Upper lobe of left lung (tissue), 4 donors: ENCODE measurements around the gene FLNB.

ENCODE experiments used
- POLR2AphosphoS5 ChIP-seq, 2 donors: sonication (generic); formaldehyde crosslinking; IDR thresholded peaks; one replicate each; pipeline ENCODE4 v1.5.1; 2017; ENCODE audit warnings: antibody characterized with exemption in 2 of 2
- TF ChIP-seq, protein P1 (sequence below), 6 experiments: fragments of 450-650 bp in 4 of 6; fragments of 200-600 bp in 2 of 6; sonication (generic) in 2 of 6; IDR thresholded peaks; one replicate each; pipeline ENCODE4 v1.5.1; 2016 to 2019; ENCODE audit warnings: antibody characterized with exemption in 6 of 6

DNA sequence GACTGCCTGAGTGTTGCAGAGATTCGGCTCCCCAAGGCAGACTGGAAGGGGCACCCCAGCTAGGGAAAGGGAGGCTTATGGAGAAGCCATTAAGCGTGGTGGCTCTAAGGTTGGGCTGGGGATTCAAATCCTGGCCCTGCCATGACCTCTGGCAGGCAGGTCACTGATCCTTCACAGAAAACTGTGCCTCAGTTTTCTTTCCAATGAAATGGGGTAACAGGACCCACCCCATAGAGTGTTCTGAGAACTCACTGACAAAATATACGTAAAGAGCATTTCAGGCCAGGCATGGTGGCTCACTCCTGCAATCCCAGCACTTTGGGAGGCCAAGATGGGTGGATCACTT lies 167.9 kb downstream of the FLNB start:
- TF ChIP-seq POLR2AphosphoS5 (IDR thresholded peaks at IDR 0.05) = no peak
- TF ChIP-seq, protein P1, sequence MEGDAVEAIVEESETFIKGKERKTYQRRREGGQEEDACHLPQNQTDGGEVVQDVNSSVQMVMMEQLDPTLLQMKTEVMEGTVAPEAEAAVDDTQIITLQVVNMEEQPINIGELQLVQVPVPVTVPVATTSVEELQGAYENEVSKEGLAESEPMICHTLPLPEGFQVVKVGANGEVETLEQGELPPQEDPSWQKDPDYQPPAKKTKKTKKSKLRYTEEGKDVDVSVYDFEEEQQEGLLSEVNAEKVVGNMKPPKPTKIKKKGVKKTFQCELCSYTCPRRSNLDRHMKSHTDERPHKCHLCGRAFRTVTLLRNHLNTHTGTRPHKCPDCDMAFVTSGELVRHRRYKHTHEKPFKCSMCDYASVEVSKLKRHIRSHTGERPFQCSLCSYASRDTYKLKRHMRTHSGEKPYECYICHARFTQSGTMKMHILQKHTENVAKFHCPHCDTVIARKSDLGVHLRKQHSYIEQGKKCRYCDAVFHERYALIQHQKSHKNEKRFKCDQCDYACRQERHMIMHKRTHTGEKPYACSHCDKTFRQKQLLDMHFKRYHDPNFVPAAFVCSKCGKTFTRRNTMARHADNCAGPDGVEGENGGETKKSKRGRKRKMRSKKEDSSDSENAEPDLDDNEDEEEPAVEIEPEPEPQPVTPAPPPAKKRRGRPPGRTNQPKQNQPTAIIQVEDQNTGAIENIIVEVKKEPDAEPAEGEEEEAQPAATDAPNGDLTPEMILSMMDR (IDR thresholded peaks at IDR 0.05) = no peak
